Progenitor cell of endocrine pancreas (in vitro differentiated cells): ENCODE data around the gene TET2. TPM values are rescaled to one million over a fixed set of nuclear protein-coding genes. Genes with fewer than 3 reads are reported as not detected.
"Not testable (repeated sequence)": the region's sequence is repeated elsewhere in the genome, so short reads cannot be mapped to it uniquely, and the experiment has no call there.

Source experiments
- DNase-seq: peaks from one replicate; pipeline ENCODE4 v3.0.0; 2021; ENCODE audit warnings: low spot score; ENCODE audit not compliant: unreplicated experiment
- H3K27ac Mint-ChIP-seq: 2 replicates; pipeline ENCODE4 v1.8.0; 2021; ENCODE audit warnings: mild to moderate bottlenecking, moderate library complexity, mixed read lengths
- H3K27me3 Mint-ChIP-seq: 2 replicates; pipeline ENCODE4 v1.8.0; 2021; ENCODE audit warnings: mixed read lengths
- H3K36me3 Mint-ChIP-seq: 2 replicates; pipeline ENCODE4 v1.8.0; 2022; ENCODE audit warnings: mixed read lengths; ENCODE audit not compliant: insufficient read depth
- H3K4me1 Mint-ChIP-seq: 2 replicates; pipeline ENCODE4 v1.8.0; 2021; ENCODE audit warnings: low read depth, mixed read lengths
- H3K4me3 Mint-ChIP-seq: 2 replicates; pipeline ENCODE4 v1.8.0; 2021; ENCODE audit warnings: low read depth, mild to moderate bottlenecking, moderate library complexity, mixed read lengths
- H3K9me3 Mint-ChIP-seq: 2 replicates; pipeline ENCODE4 v1.8.0; 2021; ENCODE audit warnings: low read depth, mixed read lengths
- CTCF ChIP-seq: fragments of 200-600 bp; sonication (generic); IDR thresholded peaks from one replicate; pipeline ENCODE4 v1.5.0; 2021; ENCODE audit warnings: antibody characterized with exemption, mild to moderate bottlenecking; ENCODE audit not compliant: unreplicated experiment
- total RNA-seq: library from RNA; stranded (reverse); gene quantifications from 2 replicates; pipeline ENCODE4 v1.2.1, GENCODE V29; 2021

TET2 gene
- total RNA-seq, 1 donor from 2014 or later: 37.2 TPM

DNA sequence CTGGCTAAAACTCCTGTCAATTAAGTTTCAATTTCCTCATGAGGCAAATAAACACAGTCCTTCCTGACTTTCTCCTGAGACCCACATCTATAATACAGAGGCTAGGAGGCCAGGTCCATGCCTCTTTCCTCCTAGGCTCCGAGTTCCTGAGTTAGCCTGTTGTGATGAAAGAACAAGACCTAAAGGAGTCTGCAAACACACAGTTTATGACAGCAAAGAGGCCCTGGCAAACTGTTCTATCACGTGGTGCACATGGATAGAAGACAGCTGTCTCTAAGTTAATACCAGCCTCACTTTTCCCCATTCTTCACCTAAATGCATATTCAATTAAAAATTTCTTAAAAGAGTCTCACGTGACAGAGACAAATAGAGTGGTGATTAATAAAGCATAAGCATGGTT, 145.2 kb downstream of the TET2 start:
- H3K27me3 Mint-ChIP-seq: no peaks in the 10 kb centered on the region

DNA sequence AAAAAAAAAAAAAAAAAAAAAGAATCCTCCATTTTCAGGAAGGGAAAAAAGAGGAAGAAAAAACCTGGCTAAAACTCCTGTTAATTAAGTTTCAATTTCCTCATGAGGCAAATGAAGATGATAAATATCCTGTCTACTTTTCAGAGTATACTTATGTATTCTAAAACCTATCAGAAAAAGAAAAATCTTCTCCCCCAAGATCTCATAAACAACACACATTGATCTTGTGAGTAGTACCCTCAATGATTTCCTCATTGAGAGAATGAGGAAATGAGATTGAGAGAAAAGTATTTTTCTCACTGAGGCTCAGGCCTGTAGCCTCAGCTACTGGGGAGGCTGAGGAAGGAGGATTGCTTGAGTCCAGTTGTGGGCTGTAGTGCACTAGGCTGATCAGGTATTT, 146.7 kb downstream of the TET2 start:
- no peaks in the 10 kb centered on the region for H3K4me1 Mint-ChIP-seq
- H3K36me3 Mint-ChIP-seq: no peaks in the 10 kb centered on the region
- DNase-seq: no peak
- H3K9me3 Mint-ChIP-seq: peaks cover 5% of the 10 kb centered on the region
- H3K27ac Mint-ChIP-seq: no peak overlapping the region
- no peak for TF ChIP-seq CTCF
- no peaks in the 10 kb centered on the region for H3K27me3 Mint-ChIP-seq
- H3K4me3 Mint-ChIP-seq: no peak overlapping the region

More for the DNA sequence above, 145.2 kb downstream of the TET2 start:
- Mint-ChIP-seq H3K36me3 (no peaks in the 10 kb centered on the region), H3K27ac (no peak overlapping the region), H3K9me3 (peaks cover 6% of the 10 kb centered on the region), H3K4me3 (no peak overlapping the region), H3K4me1 (no peaks in the 10 kb centered on the region)
- DNase-seq: no peak
- no peak for TF ChIP-seq CTCF

GRCh38 chr4:105296672-105297071, 150.0 kb downstream of the TET2 start:
- Mint-ChIP-seq H3K36me3 (no peaks in the 10 kb centered on the region), H3K9me3 (peaks cover 21% of the 10 kb centered on the region), H3K4me3 (no peak overlapping the region), H3K4me1 (no peaks in the 10 kb centered on the region), H3K27me3 (no peaks in the 10 kb centered on the region), H3K27ac (no peak overlapping the region)
- no peak for TF ChIP-seq CTCF
- no peak for DNase-seq

DNA sequence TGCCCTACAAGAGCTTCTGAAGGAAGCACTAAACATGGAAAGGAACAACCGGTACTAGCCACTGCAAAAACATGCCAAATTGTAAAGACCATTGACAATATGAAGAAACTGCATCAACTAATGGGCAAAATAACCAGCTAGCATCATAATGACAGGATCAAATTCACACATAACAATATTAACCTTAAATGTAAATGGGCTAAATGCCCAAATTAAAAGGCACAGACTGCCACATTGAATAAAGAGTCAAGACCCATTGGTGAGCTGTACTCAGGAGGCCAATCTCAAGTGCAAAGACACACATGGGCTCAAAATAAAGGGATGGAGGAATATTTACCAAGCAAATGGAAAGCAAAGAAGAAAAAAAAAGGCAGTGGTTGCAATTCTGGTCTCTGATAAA, 152.4 kb downstream of the TET2 start:
- not testable (repeated sequence) for H3K27ac Mint-ChIP-seq, DNase-seq, H3K4me3 Mint-ChIP-seq, H3K27me3 Mint-ChIP-seq, H3K4me1 Mint-ChIP-seq, H3K36me3 Mint-ChIP-seq
- H3K9me3 Mint-ChIP-seq: peaks cover 31% of the 10 kb centered on the region

GRCh38 chr4:105304085-105304484, 157.4 kb downstream of the TET2 start:
- Mint-ChIP-seq H3K36me3 (no peaks in the 10 kb centered on the region), H3K4me1 (no peaks in the 10 kb centered on the region), H3K4me3 (no peak overlapping the region), H3K9me3 (peaks cover 37% of the 10 kb centered on the region), H3K27ac (no peak overlapping the region), H3K27me3 (no peaks in the 10 kb centered on the region)
- DNase-seq: no peak
- no peak for TF ChIP-seq CTCF

- Mint-ChIP-seq H3K36me3 (no peaks in the 10 kb centered on the region), H3K27me3 (no peaks in the 10 kb centered on the region), H3K4me3 (no peak overlapping the region), H3K4me1 (no peaks in the 10 kb centered on the region), H3K9me3 (peaks cover 32% of the 10 kb centered on the region), H3K27ac (no peak overlapping the region)
- DNase-seq: no peak
- no peak for TF ChIP-seq CTCF
Measured at GRCh38 chr4:105305019-105305836, 158.6 kb downstream of the TET2 start.
